A549 treated with GW870086 at 1 μM for 4 hours (cell line): Measurements from ENCODE around the gene OR7G3. TPM values are rescaled to one million over a fixed set of nuclear protein-coding genes. Genes with fewer than 3 reads are reported as not detected.

ENCODE experiments used
- total RNA-seq: library from RNA; stranded (reverse); fragments of 200-300 nt; extraction: Qiagen RNA extraction; gene quantifications from 5 replicates; pipeline ENCODE4 v1.2.3, GENCODE V29; 2022; ENCODE audit warnings: low read depth

Gene OR7G3
- not detected in 5 replicates for total RNA-seq

DNA sequence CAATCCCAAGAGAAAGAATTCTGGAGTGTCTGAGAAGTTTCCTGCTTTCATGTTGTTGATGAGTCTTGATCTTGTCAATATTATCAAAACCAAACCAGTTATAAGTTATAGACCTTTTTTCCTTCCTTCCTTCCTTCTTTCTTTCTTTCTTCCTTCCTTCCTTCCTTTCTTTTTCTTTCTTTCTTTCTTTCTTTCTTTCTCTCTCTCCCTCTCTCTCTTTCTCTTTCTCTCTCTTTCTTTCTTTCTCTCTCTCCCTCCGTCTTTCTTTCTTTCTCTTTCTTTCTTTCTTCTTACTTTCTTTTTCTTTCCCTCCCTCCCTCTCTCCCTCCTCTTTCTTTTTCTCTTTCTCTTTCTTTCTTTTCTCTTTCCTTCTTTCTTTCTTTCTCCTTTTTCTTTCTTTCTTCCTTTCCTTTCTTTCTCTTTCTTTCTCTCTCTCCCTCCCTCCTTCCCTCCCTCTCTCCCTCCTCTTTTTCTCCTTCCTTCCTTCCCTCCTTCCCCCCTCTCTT lies at the start of gene OR7G3:
Gene OR7G3, minus strand, starts transcription at position 51 of the 506 bp plus-strand sequence. Its CDS starts 0 bp downstream, at position 51.

GRCh38 chr19:9140159-9140874 lies 13.6 kb upstream of the OR7G3 start, which contains the start of gene ZNF317:
Gene ZNF317, plus strand, starts transcription at chr19:9140397. Its CDS starts 15,620 bp downstream, at chr19:9156017.

GRCh38 chr19:9115307-9115813 lies 11.4 kb downstream of the OR7G3 start, which contains the start of gene OR7G1:
Gene OR7G1, minus strand, starts transcription at chr19:9115763. Its CDS starts 0 bp downstream, at chr19:9115763.

GRCh38 chr19:9107375-9107774 lies 19.4 kb downstream of the OR7G3 start, which contains the start of gene OR7G2:
Gene OR7G2, minus strand, starts transcription at chr19:9107475. Its CDS starts 4,232 bp downstream, at chr19:9103243.

DNA sequence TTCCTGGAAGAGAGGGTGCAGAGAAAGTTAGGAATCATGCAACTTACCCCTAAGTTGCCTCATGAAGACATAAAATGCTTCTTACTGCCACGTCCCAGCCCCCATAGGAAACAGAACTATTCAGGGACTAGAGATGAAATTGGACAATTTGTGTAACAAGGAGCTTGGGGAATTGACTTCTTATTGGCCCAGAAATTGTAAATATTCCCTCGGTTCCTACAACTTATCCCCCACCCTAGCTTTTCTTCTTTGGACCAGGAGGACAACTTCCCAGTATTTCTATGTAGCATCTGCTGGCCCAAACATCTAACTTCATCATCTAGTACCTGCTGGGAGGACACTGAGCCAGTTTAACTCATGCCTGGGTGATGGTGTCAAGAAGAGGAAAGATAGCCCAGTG lies 40.0 kb downstream of the OR7G3 start, which contains the start of gene OR1M1:
Gene OR1M1, plus strand, starts transcription at position 301 of the 400 bp plus-strand sequence. CDS start 6,184 bp downstream, outside the sequence.

Other genes starting within 250 kb of the OR7G3 start
- gene MUC16, start 116.5 kb downstream of the OR7G3 start, total RNA-seq = 0.02 to 0.23 TPM (median 0.04 TPM) in 4 of 5 replicates, not detected in the other
- gene OR1M1, start 39.9 kb downstream of the OR7G3 start, total RNA-seq = not detected in 5 replicates
- not detected in 5 replicates for gene OR7G2, start 19.5 kb downstream of the OR7G3 start, total RNA-seq
- not detected in 5 replicates for gene OR7G1, start 11.2 kb downstream of the OR7G3 start, total RNA-seq
- 16.8 to 20.4 TPM (median 18.5 TPM) in 5 replicates for gene ZNF317, start 13.4 kb upstream of the OR7G3 start, total RNA-seq
- not detected in 5 replicates for gene OR7D2, start 52.0 kb upstream of the OR7G3 start, total RNA-seq
- gene OR7D4, start 92.6 kb upstream of the OR7G3 start, total RNA-seq = not detected in 5 replicates
- gene OR7E24, start 124.0 kb upstream of the OR7G3 start, total RNA-seq = not detected in 5 replicates
- gene ZNF699, start 182.9 kb upstream of the OR7G3 start, total RNA-seq = 0.34 to 1.8 TPM (median 1.3 TPM) in 5 replicates
- gene ZNF559, start 197.2 kb upstream of the OR7G3 start, total RNA-seq = 2.9 to 6.4 TPM (median 4.8 TPM) in 5 replicates
- 0.22 to 0.64 TPM (median 0.59 TPM) in 5 replicates for gene ZNF177, start 236.1 kb upstream of the OR7G3 start, total RNA-seq